ENCODE data around the gene SVOP. TPM values are rescaled to one million over a fixed set of nuclear protein-coding genes. Genes with fewer than 3 reads are reported as not detected.

Gene SVOP
- total RNA-seq, 1 experiment from 2014 or later: 0.06 TPM

DNA sequence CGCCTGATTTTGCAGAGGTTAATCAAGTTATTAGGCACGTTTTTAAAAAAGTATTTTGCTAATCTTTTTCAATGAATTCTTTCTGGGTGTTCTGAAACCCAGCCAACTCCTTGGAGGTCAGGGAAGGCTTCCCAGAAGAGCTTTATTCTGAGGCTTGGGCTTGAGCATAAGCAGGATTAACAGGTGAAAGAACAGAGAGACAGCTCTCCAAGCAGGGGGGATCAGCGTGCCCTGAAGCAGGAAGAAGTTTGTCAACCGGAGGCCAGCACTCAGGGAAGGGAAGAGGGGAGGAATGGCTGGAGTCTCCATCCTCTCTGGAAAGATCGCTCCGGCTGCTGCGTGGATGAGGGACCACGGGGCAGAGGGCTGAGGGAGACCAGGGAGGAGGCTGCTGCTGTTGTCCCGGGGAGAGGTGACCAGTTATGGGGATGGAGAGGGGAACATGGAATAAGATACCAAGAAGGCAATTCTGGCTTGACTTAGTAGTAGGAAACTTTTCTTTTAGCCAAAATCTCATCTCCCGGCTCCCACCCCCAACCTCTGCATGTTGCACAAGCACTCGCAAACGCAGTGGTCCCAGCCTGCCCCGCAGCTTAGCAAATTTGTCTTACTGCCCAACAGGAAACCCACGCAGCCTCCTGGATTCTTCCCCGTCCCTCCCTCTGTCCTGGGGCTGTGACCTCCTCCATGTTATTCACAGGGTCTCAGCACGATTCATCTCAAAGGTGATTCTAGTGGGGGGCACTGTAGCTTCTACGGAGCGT is 162.4 kb downstream of the SVOP start:
- no peak for DNase-seq (ENCODE audit: low read depth)

Small RNA genes lying within 50 kb of the gene (small RNA-seq; reads per million reads assigned to genes)
- not detected for gene AC190387.1
- not detected for gene RNA5SP372
- gene RNU6-361P: not detected

Other genes starting within 250 kb of the SVOP start
- gene SSH1, start 163.5 kb downstream of the SVOP start, total RNA-seq (2014; rRNA removed; shearing (Covaris generic)): 9.2 and 10.8 TPM in 2 replicates
- not detected in 2 replicates for gene DAO, start 141.0 kb downstream of the SVOP start, total RNA-seq (2014; rRNA removed; shearing (Covaris generic))
- 4.4 and 12.7 TPM in 2 replicates for gene USP30, start 31.5 kb upstream of the SVOP start, total RNA-seq (2014; rRNA removed; shearing (Covaris generic))
- 42.7 and 49.1 TPM in 2 replicates for gene ALKBH2, start 72.4 kb upstream of the SVOP start, total RNA-seq (2014; rRNA removed; shearing (Covaris generic))
- 53.9 and 61.5 TPM in 2 replicates for gene UNG, start 76.5 kb upstream of the SVOP start, total RNA-seq (2014; rRNA removed; shearing (Covaris generic))
- gene ACACB, start 95.5 kb upstream of the SVOP start, total RNA-seq (2014; rRNA removed; shearing (Covaris generic)): 1.2 and 2.0 TPM in 2 replicates

All from HT1080 (cell line).